MV-4-11 (cell line): Measurements from ENCODE around the gene DTNA.
"Not testable (repeated sequence)": the region's sequence is repeated elsewhere in the genome, so short reads cannot be mapped to it uniquely, and the experiment has no call there.

Experiments
- DNase-seq: peaks from one replicate; lab custom pipeline; 2025; lab: John Stamatoyannopoulos, UW

The DTNA gene

GRCh38 chr18:34904994-34905393 lies 194.9 kb downstream of the DTNA start:
- DNase-seq: no peak

GRCh38 chr18:34906985-34907384 lies 196.9 kb downstream of the DTNA start:
- DNase-seq: not testable (repeated sequence)

- no peak for DNase-seq
Measured at GRCh38 chr18:34909637-34910364, 199.7 kb downstream of the DTNA start.

GRCh38 chr18:34911081-34911480 lies 201.0 kb downstream of the DTNA start:
- no peak for DNase-seq

GRCh38 chr18:34911661-34912384 lies 201.7 kb downstream of the DTNA start:
- DNase-seq: no peak

GRCh38 chr18:34913837-34914661 lies 204.0 kb downstream of the DTNA start:
- no peak for DNase-seq

GRCh38 chr18:34915046-34915445 lies 204.9 kb downstream of the DTNA start:
- DNase-seq: no peak

- DNase-seq: not testable (repeated sequence)
Measured at GRCh38 chr18:34916539-34916938, 206.4 kb downstream of the DTNA start.

- no peak for DNase-seq
Measured at GRCh38 chr18:34918856-34919255, 208.8 kb downstream of the DTNA start.

- no peak for DNase-seq
Measured at GRCh38 chr18:34921226-34921625, 211.1 kb downstream of the DTNA start.

GRCh38 chr18:34921811-34922385 lies 211.8 kb downstream of the DTNA start:
- no peak for DNase-seq

GRCh38 chr18:34922594-34922993 lies 212.5 kb downstream of the DTNA start:
- not testable (repeated sequence) for DNase-seq

- DNase-seq: no peak
Measured at GRCh38 chr18:34923911-34924310, 213.8 kb downstream of the DTNA start.

- DNase-seq: no peak
Measured at GRCh38 chr18:34926683-34927082, 216.6 kb downstream of the DTNA start.

GRCh38 chr18:34928088-34928753 lies 218.1 kb downstream of the DTNA start:
- DNase-seq: no peak

- no peak for DNase-seq
Measured at GRCh38 chr18:34928754-34929335, 218.7 kb downstream of the DTNA start.

- DNase-seq: peak; percentile 13
Measured at GRCh38 chr18:34929336-34929780, 219.3 kb downstream of the DTNA start.

GRCh38 chr18:34932363-34932762 lies 222.3 kb downstream of the DTNA start:
- DNase-seq: no peak

- DNase-seq: no peak
Measured at GRCh38 chr18:34932792-34933466, 222.8 kb downstream of the DTNA start.

GRCh38 chr18:34933909-34934661 lies 224.0 kb downstream of the DTNA start:
- DNase-seq: no peak
